Upper lobe of left lung (tissue), 6 donors: ENCODE results near the gene PDE6A. TPM values are rescaled to one million over a fixed set of nuclear protein-coding genes. Genes with fewer than 3 reads are reported as not detected.

Source experiments
- ATAC-seq, 2 donors: fragments of 200-7000 bp; cut with Tn5 transposase; one replicate each; pipeline ENCODE4 v1.9.1; 2022; ENCODE audit warnings: mild to moderate bottlenecking in 2 of 2, moderate library complexity in 2 of 2; ENCODE audit not compliant: low FRiP score in 2 of 2
- DNase-seq, 2 donors: peaks; one replicate each; pipeline ENCODE4 v3.0.0-alpha.2; 2019 to 2020
- H3K27ac ChIP-seq, 4 donors: fragments of 200-600 bp; sonication (generic); one replicate each; pipeline ENCODE4 v1.5.1; 2016 to 2019
- H3K27me3 ChIP-seq, 4 donors: fragments of 200-600 bp; sonication (generic); one replicate each; pipeline ENCODE4 v1.5.1; 2017 to 2019
- H3K36me3 ChIP-seq, 4 donors: fragments of 200-600 bp; sonication (generic); one replicate each; pipeline ENCODE4 v1.5.1; 2016 to 2019
- H3K4me1 ChIP-seq, 4 donors: fragments of 200-600 bp; sonication (generic); one replicate each; pipeline ENCODE4 v1.5.1; 2018 to 2019
- H3K4me3 ChIP-seq, 4 donors: fragments of 200-600 bp; sonication (generic); one replicate each; pipeline ENCODE4 v1.5.1; 2017 to 2019; ENCODE audit warnings: mild to moderate bottlenecking in 2 of 4, moderate library complexity in 1 of 4
- H3K9me3 ChIP-seq, 4 donors: fragments of 200-600 bp; sonication (generic); one replicate each; pipeline ENCODE4 v1.5.1; 2018 to 2019
- EP300 ChIP-seq, 4 donors: sonication (generic); formaldehyde crosslinking; IDR thresholded peaks; one replicate each; pipeline ENCODE4 v1.5.1; 2017; ENCODE audit warnings: antibody characterized with exemption in 4 of 4, control low read depth in 2 of 4
- POLR2A ChIP-seq, 4 donors: fragments of 450-650 bp; IDR thresholded peaks; one replicate each; pipeline ENCODE4 v1.5.1; 2016 to 2017; ENCODE audit warnings: antibody characterized with exemption in 4 of 4, mild to moderate bottlenecking in 2 of 4
- POLR2AphosphoS5 ChIP-seq, 2 donors: sonication (generic); formaldehyde crosslinking; IDR thresholded peaks; one replicate each; pipeline ENCODE4 v1.5.1; 2017; ENCODE audit warnings: antibody characterized with exemption in 2 of 2
- WGBS, 2 donors: methylation state at CpG; one replicate each; pipeline ENCODE4 v1.1.5; 2017 to 2018; 5-methylcytosine and 5-hydroxymethylcytosine counted together
- total RNA-seq, 6 donors: library from RNA; depleted of rRNA in 4 of 6; stranded (reverse); fragments of >200 nt in 4 of 6; gene quantifications; one replicate each; pipeline versions ENCODE4 v1.1.0 to v1.2.1, GENCODE V29; 2016 to 2021
- TF ChIP-seq, protein P1 (sequence below), 6 experiments: fragments of 450-650 bp in 4 of 6; fragments of 200-600 bp in 2 of 6; sonication (generic) in 2 of 6; IDR thresholded peaks; one replicate each; pipeline ENCODE4 v1.5.1; 2016 to 2019; ENCODE audit warnings: antibody characterized with exemption in 6 of 6
- donor health status: DM: no; HTN: no; CAD: no; lungs with moderate emphysema.
- donor health status: DM: no; HTN: yes; CAD: no; lungs with severe emphysema.

Gene PDE6A
- total RNA-seq, 6 donors from 2014 or later: not detected

DNA sequence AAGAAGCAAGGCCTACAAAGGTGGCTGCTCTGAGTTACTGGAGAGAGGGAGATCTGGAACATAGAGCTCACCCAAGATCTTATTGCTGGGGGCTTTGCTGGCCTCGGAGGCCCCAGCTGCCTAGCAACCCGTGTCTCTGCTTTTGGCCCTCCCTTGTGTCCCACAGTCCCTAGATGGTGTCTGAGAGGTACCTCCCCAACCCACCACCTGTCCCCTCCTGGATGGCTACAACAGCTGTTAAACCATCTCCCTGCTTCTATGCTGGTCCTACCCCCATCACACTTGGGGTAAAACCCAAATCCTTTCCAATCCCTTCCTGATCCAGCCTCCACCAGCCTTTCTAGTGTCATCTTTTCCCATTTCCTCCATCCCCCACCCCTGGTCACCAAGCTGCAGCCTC, 127.9 kb downstream of the PDE6A start:
- H3K27ac ChIP-seq: no peak overlapping the region
- TF ChIP-seq, protein P1, sequence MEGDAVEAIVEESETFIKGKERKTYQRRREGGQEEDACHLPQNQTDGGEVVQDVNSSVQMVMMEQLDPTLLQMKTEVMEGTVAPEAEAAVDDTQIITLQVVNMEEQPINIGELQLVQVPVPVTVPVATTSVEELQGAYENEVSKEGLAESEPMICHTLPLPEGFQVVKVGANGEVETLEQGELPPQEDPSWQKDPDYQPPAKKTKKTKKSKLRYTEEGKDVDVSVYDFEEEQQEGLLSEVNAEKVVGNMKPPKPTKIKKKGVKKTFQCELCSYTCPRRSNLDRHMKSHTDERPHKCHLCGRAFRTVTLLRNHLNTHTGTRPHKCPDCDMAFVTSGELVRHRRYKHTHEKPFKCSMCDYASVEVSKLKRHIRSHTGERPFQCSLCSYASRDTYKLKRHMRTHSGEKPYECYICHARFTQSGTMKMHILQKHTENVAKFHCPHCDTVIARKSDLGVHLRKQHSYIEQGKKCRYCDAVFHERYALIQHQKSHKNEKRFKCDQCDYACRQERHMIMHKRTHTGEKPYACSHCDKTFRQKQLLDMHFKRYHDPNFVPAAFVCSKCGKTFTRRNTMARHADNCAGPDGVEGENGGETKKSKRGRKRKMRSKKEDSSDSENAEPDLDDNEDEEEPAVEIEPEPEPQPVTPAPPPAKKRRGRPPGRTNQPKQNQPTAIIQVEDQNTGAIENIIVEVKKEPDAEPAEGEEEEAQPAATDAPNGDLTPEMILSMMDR (IDR thresholded peaks at IDR 0.05): no peak
- no peak for TF ChIP-seq EP300 (IDR thresholded peaks at IDR 0.05)
- TF ChIP-seq POLR2AphosphoS5 (IDR thresholded peaks at IDR 0.05): no peak
- no peak for TF ChIP-seq POLR2A (IDR thresholded peaks at IDR 0.05)
- ATAC-seq (no peak), DNase-seq (no peak)
- no peaks in the 10 kb centered on the region for H3K36me3 ChIP-seq
- no peaks in the 10 kb centered on the region for H3K9me3 ChIP-seq
- H3K4me1 ChIP-seq: no peaks in the 10 kb centered on the region
- 92 to 100% methylated on average over 2 of the region's 2 CpGs for WGBS, 2 donors
- no peak overlapping the region for H3K4me3 ChIP-seq
- no peaks in the 10 kb centered on the region for H3K27me3 ChIP-seq

DNA sequence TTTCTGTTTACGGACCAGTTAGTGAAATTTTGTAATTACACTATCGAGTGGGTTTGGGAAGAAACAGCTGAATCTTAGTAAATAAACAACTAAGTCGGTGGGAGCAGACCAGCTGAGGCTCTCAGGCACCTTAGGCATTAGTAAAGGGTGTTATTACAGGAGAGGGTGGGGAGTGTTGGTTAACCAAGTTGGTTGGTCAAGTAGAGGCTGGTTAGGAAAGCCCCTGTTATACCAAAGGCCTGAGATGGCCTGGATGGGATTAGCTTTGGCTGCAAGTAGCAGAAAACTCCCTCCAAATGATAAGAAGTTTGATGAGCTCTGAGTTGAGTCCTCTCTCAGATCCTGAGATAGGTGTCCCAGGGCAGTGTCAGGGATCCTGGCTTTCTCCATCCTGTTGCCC, 133.1 kb downstream of the PDE6A start:
- no peaks in the 10 kb centered on the region for H3K36me3 ChIP-seq
- TF ChIP-seq POLR2AphosphoS5 (IDR thresholded peaks at IDR 0.05): no peak
- TF ChIP-seq POLR2A (IDR thresholded peaks at IDR 0.05): no peak
- no peak for TF ChIP-seq EP300 (IDR thresholded peaks at IDR 0.05)
- TF ChIP-seq, protein P1 (IDR thresholded peaks at IDR 0.05): no peak
- H3K4me1 ChIP-seq: peaks cover 0 to 4% (median 2%) of the 10 kb centered on the region in 4 donors
- DNase-seq (no peak), ATAC-seq (no peak)
- H3K9me3 ChIP-seq: no peaks in the 10 kb centered on the region
- no peak overlapping the region for H3K4me3 ChIP-seq
- no peak overlapping the region for H3K27ac ChIP-seq
- H3K27me3 ChIP-seq: no peaks in the 10 kb centered on the region
- 69 to 79% methylated on average over 3 of the region's 3 CpGs for WGBS, 2 donors

DNA sequence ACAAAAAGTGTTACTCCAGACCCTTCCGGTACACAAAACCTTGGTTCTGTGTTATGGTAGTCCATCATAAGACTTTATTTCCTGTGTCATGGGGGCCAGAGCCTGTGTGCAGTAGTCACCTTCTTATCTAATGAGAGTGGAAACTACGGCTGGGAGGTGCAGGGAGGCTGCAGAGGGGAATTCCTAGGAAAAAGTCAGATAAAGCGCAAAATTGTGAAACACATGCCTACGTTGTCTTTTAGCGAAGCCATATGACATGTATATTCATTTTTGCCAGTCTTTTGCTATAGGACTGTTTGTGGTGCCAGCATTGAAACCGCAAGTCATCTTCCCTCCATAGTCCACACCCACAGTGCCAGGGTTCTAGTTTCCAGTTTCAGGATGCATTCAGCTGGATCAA, 133.7 kb downstream of the PDE6A start:
- Histone ChIP-seq H3K27me3 (no peaks in the 10 kb centered on the region), H3K36me3 (no peaks in the 10 kb centered on the region), H3K9me3 (no peaks in the 10 kb centered on the region), H3K4me1 (peaks cover 0 to 9% (median 5%) of the 10 kb centered on the region in 4 donors), H3K27ac (no peak overlapping the region), H3K4me3 (no peak overlapping the region)
- WGBS, 2 donors: 79 to 80% methylated on average over 6 of the region's 6 CpGs
- DNase-seq (no peak), ATAC-seq (no peak)
- TF ChIP-seq POLR2A (IDR thresholded peaks at IDR 0.05) (no peak), POLR2AphosphoS5 (IDR thresholded peaks at IDR 0.05) (no peak), EP300 (IDR thresholded peaks at IDR 0.05) (no peak)
- TF ChIP-seq, protein P1 (IDR thresholded peaks at IDR 0.05): no peak

DNA sequence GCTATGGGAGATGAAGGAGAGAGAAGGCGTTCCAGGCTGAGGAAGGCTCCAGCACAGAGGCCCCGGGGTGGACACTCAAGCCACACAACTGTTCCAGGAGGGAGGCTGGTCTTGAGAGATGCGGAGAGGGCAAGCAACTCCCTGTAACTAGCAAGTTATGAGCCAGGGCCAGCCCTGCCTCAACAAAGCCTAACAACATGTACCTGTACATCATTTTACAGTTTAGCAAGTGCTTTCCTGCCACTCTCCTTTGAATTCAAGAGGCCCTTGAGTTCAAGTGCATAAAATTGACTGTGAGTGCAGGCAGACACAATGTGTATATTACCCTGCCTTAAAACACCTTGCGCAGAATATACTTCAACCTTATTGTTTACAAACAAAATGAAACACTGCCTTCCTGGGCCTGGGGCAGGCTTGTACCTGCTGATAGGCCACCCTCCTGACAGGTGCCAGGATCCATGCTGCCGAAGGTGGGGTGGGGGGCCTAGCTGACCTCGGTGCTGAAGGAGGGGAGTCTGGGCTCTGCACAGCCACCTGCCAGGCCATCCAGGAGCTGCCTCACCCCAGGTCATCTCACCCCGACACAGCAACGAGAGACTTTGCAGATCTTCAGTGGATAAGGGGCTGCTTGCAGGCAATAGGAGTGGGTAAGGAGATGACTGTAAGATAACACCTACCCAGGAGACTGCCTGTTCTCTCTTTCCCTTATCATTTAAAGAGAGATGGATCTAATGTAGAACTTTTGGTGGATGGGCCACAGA, 134.5 kb downstream of the PDE6A start:
- no peaks in the 10 kb centered on the region for H3K27me3 ChIP-seq
- DNase-seq (peak in 1 of 2 donors; percentile 62), ATAC-seq (peak; percentile 2 to 53)
- TF ChIP-seq, protein P1 (IDR thresholded peaks at IDR 0.05): no peak
- TF ChIP-seq EP300 (IDR thresholded peaks at IDR 0.05) (no peak), POLR2A (IDR thresholded peaks at IDR 0.05) (no peak), POLR2AphosphoS5 (IDR thresholded peaks at IDR 0.05) (no peak)
- peaks cover 3 to 14% (median 12%) of the 10 kb centered on the region in 4 donors for H3K4me1 ChIP-seq
- H3K36me3 ChIP-seq: no peaks in the 10 kb centered on the region
- no peak overlapping the region for H3K27ac ChIP-seq
- WGBS, 2 donors: 78 to 83% methylated on average over 7 to 8 of the region's 8 CpGs
- no peaks in the 10 kb centered on the region for H3K9me3 ChIP-seq
- no peak overlapping the region for H3K4me3 ChIP-seq
